Measurements from ENCODE around the gene EMC9. TPM values are rescaled to one million over a fixed set of nuclear protein-coding genes. Genes with fewer than 3 reads are reported as not detected.

The EMC9 gene
- total RNA-seq, 1 experiment from 2014 or later: 49.2 TPM

GRCh38 chr14:24181371-24182077 is 40.1 kb upstream of the EMC9 start:
- no TSS peak for BruUV-seq (replicated peaks)
- Mint-ChIP-seq H3K4me1 (ENCODE audit: insufficient read depth, unreplicated experiment) (no peaks in the 10 kb centered on the region), H3K9me3 (ENCODE audit: unreplicated experiment) (no peaks in the 10 kb centered on the region), H3K36me3 (ENCODE audit: insufficient read depth, unreplicated experiment) (peaks cover 60% of the 10 kb centered on the region), H3K4me3 (ENCODE audit: unreplicated experiment) (no peak overlapping the region), H3K27ac (ENCODE audit: low read depth, unreplicated experiment) (no peak overlapping the region), H3K27me3 (ENCODE audit: insufficient read depth, unreplicated experiment) (no peaks in the 10 kb centered on the region)
- ChIA-PET POLR2A (interaction anchor here (0.7 to 2.0 kb wide), 3 partner anchors 14 to 79 kb away, joined by 3 to 12 read pairs (median 4); partner anchors contain the start of genes DCAF11, NRL and TM9SF1), CTCF (interaction anchor here (0.6 to 2.5 kb wide), 4 partner anchors 12 to 152 kb away, joined by 3 to 22 read pairs (median 4); partner anchors contain the start of genes CIDEB and IRF9)
- TF ChIP-seq CTCF (IDR thresholded peaks at IDR 0.05; ENCODE audit: unreplicated experiment): no peak
- no peak for DNase-seq (ENCODE audit: unreplicated experiment)
- intact Hi-C loops (cut with micrococcal nuclease): no loop called here

- Mint-ChIP-seq H3K27ac (ENCODE audit: low read depth, unreplicated experiment) (no peak overlapping the region), H3K9me3 (ENCODE audit: unreplicated experiment) (no peaks in the 10 kb centered on the region), H3K4me3 (ENCODE audit: unreplicated experiment) (no peak overlapping the region), H3K36me3 (ENCODE audit: insufficient read depth, unreplicated experiment) (peaks cover 57% of the 10 kb centered on the region), H3K4me1 (ENCODE audit: insufficient read depth, unreplicated experiment) (no peaks in the 10 kb centered on the region), H3K27me3 (ENCODE audit: insufficient read depth, unreplicated experiment) (no peaks in the 10 kb centered on the region)
- CTCF ChIA-PET: interaction anchor here (0.7 to 2.5 kb wide), 4 partner anchors 9 to 90 kb away, joined by 3 to 22 read pairs (median 4); partner anchors contain the start of gene IRF9
- POLR2A ChIA-PET: interaction anchor here (0.5 to 2.9 kb wide), 7 partner anchors 8 to 1199 kb away, joined by 3 to 12 read pairs (median 3); partner anchors contain the start of genes DCAF11, EMC9, IPO4 and NRL
- BruUV-seq (replicated peaks): no TSS peak
- intact Hi-C loops (cut with micrococcal nuclease): no loop called here
- no peak for DNase-seq (ENCODE audit: unreplicated experiment)
- no peak for TF ChIP-seq CTCF (IDR thresholded peaks at IDR 0.05; ENCODE audit: unreplicated experiment)
These were observed 38.8 kb upstream of the EMC9 start for GRCh38 chr14:24179961-24180796.

DNA sequence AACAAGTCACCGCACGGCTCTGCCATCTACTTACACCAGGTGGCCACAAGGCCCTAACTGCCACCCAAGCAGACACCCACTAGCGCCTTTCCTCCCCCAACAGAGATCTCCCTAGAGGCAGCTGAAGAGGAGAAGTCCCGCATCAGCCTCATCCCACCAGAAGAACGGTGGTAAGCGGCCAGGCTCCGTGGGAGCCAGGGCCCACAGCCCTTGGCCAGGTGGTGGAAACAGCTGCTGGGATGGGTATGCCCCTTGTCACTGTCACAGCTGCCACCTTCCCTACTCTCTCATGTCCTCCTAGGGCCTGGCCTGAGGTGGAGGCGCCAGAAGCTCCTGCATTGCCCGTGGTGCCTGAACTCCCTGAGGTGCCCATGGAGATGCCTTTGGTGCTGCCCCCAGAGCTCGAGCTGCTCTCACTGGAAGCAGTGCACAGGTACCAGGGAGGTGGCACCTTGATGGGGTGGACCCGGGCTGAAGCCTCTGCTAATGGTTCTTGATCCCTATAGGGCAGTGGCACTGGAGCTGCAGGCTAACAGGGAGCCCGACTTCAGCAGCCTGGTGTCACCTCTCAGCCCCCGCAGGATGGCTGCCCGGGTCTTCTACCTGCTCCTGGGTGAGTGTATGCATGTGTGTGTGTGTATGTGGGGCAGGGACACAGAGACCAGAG is 38.0 kb upstream of the EMC9 start:
- Mint-ChIP-seq H3K27ac (ENCODE audit: low read depth, unreplicated experiment) (no peak overlapping the region), H3K4me1 (ENCODE audit: insufficient read depth, unreplicated experiment) (no peaks in the 10 kb centered on the region), H3K36me3 (ENCODE audit: insufficient read depth, unreplicated experiment) (peaks cover 50% of the 10 kb centered on the region), H3K9me3 (ENCODE audit: unreplicated experiment) (no peaks in the 10 kb centered on the region), H3K27me3 (ENCODE audit: insufficient read depth, unreplicated experiment) (no peaks in the 10 kb centered on the region), H3K4me3 (ENCODE audit: unreplicated experiment) (no peak overlapping the region)
- BruUV-seq (replicated peaks): no TSS peak
- no peak for DNase-seq (ENCODE audit: unreplicated experiment)
- intact Hi-C loops (cut with micrococcal nuclease): no loop called here
- TF ChIP-seq CTCF (IDR thresholded peaks at IDR 0.05; ENCODE audit: unreplicated experiment): no peak
- ChIA-PET CTCF (interaction anchor here (0.6 to 2.5 kb wide), 5 partner anchors 10 to 253 kb away, joined by 3 to 22 read pairs (median 3); partner anchors contain the start of gene IRF9), POLR2A (interaction anchor here (0.6 to 2.9 kb wide), 6 partner anchors 9 to 38 kb away, joined by 3 to 12 read pairs (median 3); partner anchors contain the start of genes EMC9, IPO4 and TM9SF1)

Data from MCF 10A (cell line).